Stimulated activated CD8-positive, alpha-beta memory T cell treated with anti-CD3 and anti-CD28 coated beads, Interleukin-4, amount 100 ng/mL, for 48 hours (primary cell): ENCODE measurements around the gene SLC44A3.
"Not testable (repeated sequence)": the region's sequence is repeated elsewhere in the genome, so short reads cannot be mapped to it uniquely, and the experiment has no call there.

Experiments used
- DNase-seq: peaks from one replicate; pipeline ENCODE4 v3.0.0-alpha.2; 2020

The SLC44A3 gene

DNA sequence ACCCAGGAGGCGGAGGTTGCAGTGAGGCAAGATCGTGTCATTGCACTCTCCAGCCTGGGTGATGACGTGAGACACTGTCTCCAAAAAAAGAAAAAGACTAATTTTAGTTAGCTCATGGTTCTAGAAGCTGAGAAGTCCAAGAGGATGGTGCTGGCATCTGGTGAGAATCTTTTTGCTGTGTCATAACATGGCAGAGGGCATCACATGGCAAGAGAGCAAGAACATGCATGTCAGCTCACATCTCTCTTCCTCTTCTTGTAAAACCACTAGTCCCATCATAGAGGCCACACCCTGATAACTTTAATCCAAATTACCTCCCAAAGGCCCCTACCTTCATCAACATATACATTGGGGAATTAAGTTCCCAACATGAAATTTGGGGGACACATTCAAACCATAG is 120.6 kb downstream of the SLC44A3 start:
- DNase-seq, result no peak

DNA sequence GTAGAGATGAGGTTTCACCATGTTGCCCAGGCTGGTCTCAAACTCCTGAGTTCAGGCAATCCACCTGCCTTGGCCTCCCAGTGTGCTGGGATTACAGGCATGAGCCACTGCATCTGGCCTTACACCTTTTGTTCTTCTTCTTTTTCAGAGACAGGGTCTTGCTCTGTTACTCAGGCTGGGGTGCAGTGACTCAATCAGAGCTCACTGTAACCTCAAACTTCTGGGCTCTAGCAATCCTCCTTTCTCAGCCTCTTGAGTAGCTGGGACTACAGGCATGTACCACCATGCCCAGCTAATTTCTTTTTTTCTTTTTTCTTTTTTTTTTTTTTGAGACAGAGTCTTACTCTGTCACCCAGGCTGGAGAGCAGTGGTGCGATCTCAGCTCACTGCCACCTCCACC is 121.3 kb downstream of the SLC44A3 start:
- not testable (repeated sequence) for DNase-seq

DNA sequence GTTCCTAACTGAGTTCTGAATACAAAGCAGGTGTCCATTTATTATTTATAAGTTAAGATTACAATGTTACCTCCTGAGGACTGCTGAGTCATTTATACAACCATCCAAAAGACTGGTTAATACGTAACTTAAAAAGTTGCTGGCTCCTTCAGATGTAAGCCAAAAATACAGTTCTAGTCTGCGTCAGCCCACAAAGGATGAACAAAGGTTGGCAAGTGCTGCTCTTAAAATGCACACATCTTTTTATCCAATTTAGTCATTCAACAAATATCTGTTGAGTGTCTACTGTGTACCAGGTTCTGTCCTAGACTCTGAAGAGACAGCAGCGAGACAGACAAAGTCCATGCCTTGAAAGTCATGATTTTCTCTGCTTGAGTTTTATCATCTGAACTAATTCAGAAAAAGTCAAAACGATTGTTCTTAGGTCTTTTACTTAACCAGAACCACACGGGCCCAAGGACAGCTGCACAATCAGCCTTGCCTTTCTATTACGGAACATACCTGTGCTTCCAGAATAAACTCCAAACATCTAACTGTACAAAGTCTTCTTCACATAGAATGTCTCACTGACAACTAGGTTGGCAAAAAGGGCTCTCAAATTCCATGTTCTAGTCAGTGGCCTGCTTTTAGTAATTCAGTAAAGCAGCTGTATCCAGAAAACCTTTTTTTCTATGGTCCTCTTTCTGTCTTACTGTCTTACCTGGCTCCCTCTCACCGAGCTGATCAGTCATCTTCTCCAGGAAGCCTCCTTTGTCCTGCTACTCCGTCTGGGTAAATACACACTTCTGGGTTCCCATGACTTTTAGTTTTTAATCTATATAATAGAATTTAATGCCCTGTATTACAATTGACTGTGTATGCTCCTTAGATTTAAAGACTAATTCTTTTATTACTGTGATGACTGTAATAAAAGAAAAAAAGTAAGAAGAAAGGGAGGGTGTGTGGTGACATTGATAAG is 122.3 kb downstream of the SLC44A3 start:
- DNase-seq, result no peak
